Neural progenitor cell (in vitro differentiated cells): Measurements from ENCODE around the gene TRAF2. TPM values are rescaled to one million over a fixed set of nuclear protein-coding genes. Genes with fewer than 3 reads are reported as not detected.
"Not testable (repeated sequence)": the region's sequence is repeated elsewhere in the genome, so short reads cannot be mapped to it uniquely, and the experiment has no call there.

Experiments used
- DNase-seq: peaks from one replicate; pipeline ENCODE4 v3.0.0-alpha.2; 2016; ENCODE audit warnings: low spot score
- H2AFZ ChIP-seq: fragments of 200-600 bp; sonication (generic); replicated peaks from 2 replicates; pipeline ENCODE4 v1.6.1; 2016; ENCODE audit warnings: antibody characterized with exemption
- H3F3A ChIP-seq: fragments of 200-600 bp; sonication (generic); 2 replicates; pipeline ENCODE4 v1.6.1; 2016; ENCODE audit warnings: antibody characterized with exemption, low read depth
- H3K27ac ChIP-seq: fragments of 200-600 bp; sonication (generic); 2 replicates; pipeline ENCODE4 v1.5.1; 2016; ENCODE audit warnings: mild to moderate bottlenecking
- H3K27me3 ChIP-seq: fragments of 200-600 bp; sonication (generic); 2 replicates; pipeline ENCODE4 v1.6.1; 2016; ENCODE audit warnings: mild to moderate bottlenecking, moderate library complexity
- H3K36me3 ChIP-seq: fragments of 200-600 bp; sonication (generic); 2 replicates; pipeline ENCODE4 v1.5.1; 2016
- H3K4me1 ChIP-seq: fragments of 200-600 bp; sonication (generic); 2 replicates; pipeline ENCODE4 v1.6.1; 2016; ENCODE audit warnings: mixed run types
- H3K4me2 ChIP-seq: fragments of 200-600 bp; sonication (generic); 2 replicates; pipeline ENCODE4 v1.6.1; 2016
- H3K4me3 ChIP-seq: fragments of 200-600 bp; sonication (generic); 2 replicates; pipeline ENCODE4 v1.5.1; 2016
- H3K79me2 ChIP-seq: fragments of 200-600 bp; sonication (generic); 2 replicates; pipeline ENCODE4 v1.6.1; 2016; ENCODE audit warnings: low read depth
- H3K9ac ChIP-seq: fragments of 200-600 bp; sonication (generic); 2 replicates; pipeline ENCODE4 v1.6.1; 2016
- H3K9me3 ChIP-seq: fragments of 200-600 bp; sonication (generic); 2 replicates; pipeline ENCODE4 v1.5.1; 2016; ENCODE audit warnings: low read depth
- H4K20me1 ChIP-seq: fragments of 200-600 bp; sonication (generic); 2 replicates; pipeline ENCODE4 v1.6.1; 2016; ENCODE audit warnings: low read depth
- H3K27ac Mint-ChIP-seq: 3 replicates; pipeline ENCODE4 v1.8.0; 2021; ENCODE audit warnings: mixed read lengths
- H3K27me3 Mint-ChIP-seq: 2 replicates; pipeline ENCODE4 v1.8.0; 2022; ENCODE audit warnings: low read depth, mild to moderate bottlenecking, inconsistent platforms, moderate library complexity, mixed read lengths; ENCODE audit not compliant: insufficient read depth
- H3K36me3 Mint-ChIP-seq: 3 replicates; pipeline ENCODE4 v1.8.0; 2021; ENCODE audit warnings: mixed read lengths
- H3K4me1 Mint-ChIP-seq: 3 replicates; pipeline ENCODE4 v1.8.0; 2021; ENCODE audit warnings: mixed read lengths
- H3K4me3 Mint-ChIP-seq: 3 replicates; pipeline ENCODE4 v1.8.0; 2021; ENCODE audit warnings: mild to moderate bottlenecking, moderate library complexity, mixed read lengths
- H3K9me3 Mint-ChIP-seq: 3 replicates; pipeline ENCODE4 v1.8.0; 2020; ENCODE audit warnings: mixed read lengths
- EZH2 ChIP-seq: fragments of 200-600 bp; sonication (generic); IDR thresholded peaks from 2 replicates; pipeline ENCODE4 v1.6.1; 2017; ENCODE audit warnings: antibody characterized with exemption, mild to moderate bottlenecking, moderate library complexity
- EZH2phosphoT487 ChIP-seq: fragments of 200-600 bp; sonication (generic); IDR thresholded peaks from 2 replicates; pipeline ENCODE4 v1.6.1; 2017; ENCODE audit warnings: antibody characterized with exemption
- total RNA-seq: library from RNA; depleted of rRNA; stranded (reverse); fragments of >200 nt; gene quantifications from 2 replicates; pipeline ENCODE4 v1.2.3, GENCODE V29; 2015; ENCODE audit warnings: low replicate concordance
- TF ChIP-seq, protein P1 (sequence below): fragments of 200-600 bp; sonication (generic); IDR thresholded peaks from 2 replicates; pipeline ENCODE4 v1.5.1; 2017; ENCODE audit warnings: antibody characterized with exemption, mild to moderate bottlenecking

Gene TRAF2
- total RNA-seq, 1 donor from 2014 or later: 16.1 TPM

DNA sequence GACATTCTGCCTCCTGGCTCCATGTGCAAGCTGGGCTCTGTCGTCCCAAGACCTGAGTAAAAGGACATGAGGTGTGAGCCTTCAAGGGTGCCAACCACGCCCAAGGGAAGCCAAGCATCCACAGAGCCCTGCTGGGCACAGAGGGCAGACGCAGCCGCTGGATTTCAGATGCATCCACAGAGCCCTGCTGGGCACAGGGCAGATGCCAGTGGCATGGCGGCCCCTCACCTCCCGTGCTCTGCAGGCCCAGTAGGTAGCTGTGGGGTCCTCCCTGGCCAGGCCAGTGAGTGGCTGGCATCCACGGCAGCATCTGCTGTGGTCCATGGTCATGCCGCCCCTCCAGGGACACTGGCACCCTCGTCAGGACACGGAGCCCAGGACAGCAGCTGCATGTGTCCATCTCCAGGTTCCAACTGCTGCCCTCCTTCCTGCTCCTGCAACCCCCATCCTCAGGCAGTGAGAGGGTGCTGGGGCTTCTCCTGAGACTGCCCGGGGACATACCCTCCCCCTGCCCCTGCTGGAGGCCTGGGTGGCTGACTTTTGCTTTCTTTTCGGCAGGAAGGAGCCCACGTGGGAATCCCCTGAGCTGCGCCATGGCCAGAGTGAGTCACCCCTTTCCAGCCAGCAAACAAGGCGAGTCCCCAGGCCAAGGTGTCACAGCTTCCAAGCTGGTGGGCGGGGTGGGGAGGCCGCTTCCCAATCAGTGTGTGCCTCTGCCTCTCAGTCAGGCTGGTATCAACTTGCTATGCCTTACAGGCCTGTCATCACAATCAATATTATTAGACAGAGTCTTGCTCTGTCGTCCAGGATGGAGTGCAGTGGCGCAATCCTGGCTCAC, 4.0 kb upstream of the TRAF2 start:
- peaks cover 13% of the 10 kb centered on the region for H3K79me2 ChIP-seq
- no peak overlapping the region for H3K4me2 ChIP-seq
- H3K4me3 Mint-ChIP-seq: no peak overlapping the region
- TF ChIP-seq EZH2 (no peak), EZH2phosphoT487 (no peak)
- TF ChIP-seq, protein P1, sequence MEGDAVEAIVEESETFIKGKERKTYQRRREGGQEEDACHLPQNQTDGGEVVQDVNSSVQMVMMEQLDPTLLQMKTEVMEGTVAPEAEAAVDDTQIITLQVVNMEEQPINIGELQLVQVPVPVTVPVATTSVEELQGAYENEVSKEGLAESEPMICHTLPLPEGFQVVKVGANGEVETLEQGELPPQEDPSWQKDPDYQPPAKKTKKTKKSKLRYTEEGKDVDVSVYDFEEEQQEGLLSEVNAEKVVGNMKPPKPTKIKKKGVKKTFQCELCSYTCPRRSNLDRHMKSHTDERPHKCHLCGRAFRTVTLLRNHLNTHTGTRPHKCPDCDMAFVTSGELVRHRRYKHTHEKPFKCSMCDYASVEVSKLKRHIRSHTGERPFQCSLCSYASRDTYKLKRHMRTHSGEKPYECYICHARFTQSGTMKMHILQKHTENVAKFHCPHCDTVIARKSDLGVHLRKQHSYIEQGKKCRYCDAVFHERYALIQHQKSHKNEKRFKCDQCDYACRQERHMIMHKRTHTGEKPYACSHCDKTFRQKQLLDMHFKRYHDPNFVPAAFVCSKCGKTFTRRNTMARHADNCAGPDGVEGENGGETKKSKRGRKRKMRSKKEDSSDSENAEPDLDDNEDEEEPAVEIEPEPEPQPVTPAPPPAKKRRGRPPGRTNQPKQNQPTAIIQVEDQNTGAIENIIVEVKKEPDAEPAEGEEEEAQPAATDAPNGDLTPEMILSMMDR: no peak
- H2AFZ ChIP-seq: no peak overlapping the region
- H3K4me1 ChIP-seq: peaks cover 6% of the 10 kb centered on the region
- no peak overlapping the region for H3K4me3 ChIP-seq
- H3K36me3 Mint-ChIP-seq: no peaks in the 10 kb centered on the region
- no peak overlapping the region for H3K9ac ChIP-seq
- H3K27ac ChIP-seq: no peak overlapping the region
- peaks cover 2% of the 10 kb centered on the region for H3K27me3 Mint-ChIP-seq
- H3K4me1 Mint-ChIP-seq: peaks cover 4% of the 10 kb centered on the region
- no peaks in the 10 kb centered on the region for H3K36me3 ChIP-seq
- no peaks in the 10 kb centered on the region for H3K9me3 Mint-ChIP-seq
- no peaks in the 10 kb centered on the region for H3K27me3 ChIP-seq
- no peak overlapping the region for H3K27ac Mint-ChIP-seq
- peaks cover 7% of the 10 kb centered on the region for H4K20me1 ChIP-seq
- peaks cover 6% of the 10 kb centered on the region for H3F3A ChIP-seq
- H3K9me3 ChIP-seq: no peaks in the 10 kb centered on the region
- no peak for DNase-seq

DNA sequence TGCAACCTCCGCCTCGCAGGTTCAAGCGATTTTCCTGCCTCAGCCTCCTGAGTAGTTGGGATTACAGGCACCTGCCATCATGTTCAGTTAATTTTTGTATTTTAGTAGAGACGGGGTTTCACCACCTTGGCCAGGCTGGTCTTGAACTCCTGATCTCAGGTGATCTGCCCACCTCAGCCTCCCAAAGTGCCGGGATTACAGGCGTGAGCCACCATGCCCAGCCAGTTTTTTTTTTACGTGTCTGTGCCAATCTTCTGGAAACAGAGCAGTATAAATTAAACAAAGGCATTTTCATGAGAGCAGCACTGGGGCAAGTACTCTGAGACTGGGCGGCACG, 3.4 kb upstream of the TRAF2 start:
- not testable (repeated sequence) for H2AFZ ChIP-seq, H3F3A ChIP-seq, H3K4me3 ChIP-seq, H3K36me3 ChIP-seq, H3K9me3 ChIP-seq, H3K27ac ChIP-seq, H3K27me3 Mint-ChIP-seq, DNase-seq, H3K9ac ChIP-seq, H3K4me2 ChIP-seq, H3K4me1 Mint-ChIP-seq, H3K27ac Mint-ChIP-seq, H3K9me3 Mint-ChIP-seq, H3K36me3 Mint-ChIP-seq, H3K27me3 ChIP-seq, H3K4me3 Mint-ChIP-seq
- Histone ChIP-seq H4K20me1 (peaks cover 12% of the 10 kb centered on the region), H3K79me2 (peaks cover 19% of the 10 kb centered on the region), H3K4me1 (peaks cover 11% of the 10 kb centered on the region)

DNA sequence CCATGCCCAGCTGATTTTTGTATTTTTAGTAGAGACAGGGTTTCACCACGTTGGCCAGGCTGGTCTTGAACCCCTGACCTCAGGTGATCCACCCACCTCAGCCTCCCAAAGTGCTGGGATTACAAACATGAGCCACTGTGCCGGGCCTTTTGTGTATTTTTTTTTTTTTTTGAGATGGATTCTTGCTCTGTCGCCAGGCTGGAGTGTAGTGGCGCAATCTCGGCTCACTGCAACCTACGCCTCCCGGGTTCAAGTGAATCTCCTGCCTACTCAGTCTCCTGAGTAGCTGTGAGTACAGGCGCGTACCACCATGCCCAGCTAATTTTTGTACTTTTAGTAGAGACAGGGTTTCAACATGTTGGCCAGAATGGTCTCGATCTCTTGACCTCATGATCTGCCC, 2.6 kb upstream of the TRAF2 start:
- DNase-seq, H3K9me3 Mint-ChIP-seq, H3K4me2 ChIP-seq, H3F3A ChIP-seq, H2AFZ ChIP-seq, H3K36me3 ChIP-seq, H3K27ac Mint-ChIP-seq, H3K36me3 Mint-ChIP-seq, H3K9ac ChIP-seq, H3K4me3 ChIP-seq, H3K4me3 Mint-ChIP-seq, H3K27ac ChIP-seq, H3K9me3 ChIP-seq, H3K27me3 ChIP-seq, H3K27me3 Mint-ChIP-seq, H3K4me1 Mint-ChIP-seq: not testable (repeated sequence)
- Histone ChIP-seq H3K4me1 (peaks cover 11% of the 10 kb centered on the region), H4K20me1 (peaks cover 20% of the 10 kb centered on the region), H3K79me2 (peaks cover 26% of the 10 kb centered on the region)

DNA sequence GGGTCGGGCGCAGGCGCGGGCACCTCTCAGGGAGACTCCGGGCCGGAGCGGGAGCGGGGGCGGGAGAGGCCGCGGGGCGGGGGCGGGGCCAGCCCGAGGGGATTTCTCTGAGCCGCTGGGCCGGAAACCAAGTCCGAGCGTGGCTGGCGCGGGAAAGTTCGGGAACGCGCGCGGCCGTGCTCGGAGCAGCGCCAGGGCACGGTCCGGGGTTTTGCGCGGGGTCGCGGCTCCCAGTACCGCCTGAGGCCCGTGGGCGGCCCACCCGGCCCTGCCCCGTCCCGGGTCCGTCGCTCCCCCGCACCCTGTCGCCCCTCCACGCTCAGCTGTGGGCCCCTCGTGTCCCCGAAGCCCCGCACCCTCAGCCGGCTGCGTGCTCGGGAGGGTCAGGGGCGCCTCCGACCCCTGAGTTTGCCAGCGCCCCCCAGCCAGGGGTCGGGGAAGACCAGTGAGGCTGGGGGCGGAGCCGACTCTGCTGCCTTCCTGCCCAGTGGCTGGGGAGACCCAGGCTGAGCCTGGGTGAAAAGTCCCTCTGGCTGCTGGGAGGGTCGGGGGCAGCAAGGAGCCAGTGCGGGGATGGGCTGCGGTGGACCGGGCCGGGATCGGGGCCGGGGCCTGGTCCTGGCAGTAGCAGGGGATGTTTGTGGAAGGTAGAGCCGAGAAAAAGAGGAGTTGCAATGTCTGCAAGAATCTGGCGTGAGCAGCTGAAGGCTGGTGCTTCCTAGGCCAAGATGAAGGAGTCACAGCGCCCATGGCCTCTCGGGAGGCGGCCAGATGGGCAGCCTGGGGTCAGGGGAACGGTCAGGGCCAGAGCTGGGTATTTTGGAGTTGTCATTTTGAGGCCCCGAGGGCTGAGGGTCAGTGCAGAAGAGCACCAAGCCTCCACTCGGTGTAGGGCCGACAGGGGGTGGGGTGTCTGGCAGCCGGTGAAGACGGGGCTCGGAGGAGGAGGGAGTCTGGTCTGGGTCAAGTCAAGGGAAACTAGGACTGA, 588 bp downstream of the TRAF2 start:
- Histone ChIP-seq H3F3A (peaks cover 6% of the 10 kb centered on the region), H2AFZ (no peak overlapping the region), H3K4me1 (peaks cover 11% of the 10 kb centered on the region), H3K27me3 (no peaks in the 10 kb centered on the region), H3K9ac (peak overlapping the region; percentile 80), H4K20me1 (peaks cover 49% of the 10 kb centered on the region), H3K9me3 (no peaks in the 10 kb centered on the region), H3K27ac (peak overlapping the region; percentile 11), H3K36me3 (no peaks in the 10 kb centered on the region), H3K4me2 (peak overlapping the region; percentile 97), H3K79me2 (peaks cover 58% of the 10 kb centered on the region), H3K4me3 (peak overlapping the region; percentile 97)
- peak overlapping the region; percentile 89 for H3K4me3 Mint-ChIP-seq
- H3K9me3 Mint-ChIP-seq: no peaks in the 10 kb centered on the region
- peak overlapping the region; percentile 71 for H3K27ac Mint-ChIP-seq
- H3K27me3 Mint-ChIP-seq: peaks cover 2% of the 10 kb centered on the region
- peaks cover 7% of the 10 kb centered on the region for H3K4me1 Mint-ChIP-seq
- TF ChIP-seq, protein P1: no peak
- TF ChIP-seq EZH2phosphoT487 (no peak), EZH2 (no peak)
- no peaks in the 10 kb centered on the region for H3K36me3 Mint-ChIP-seq
- peak; percentile 80 for DNase-seq
